Ascending aorta (tissue), 2 donors: ENCODE results near the gene GJD4. TPM values are rescaled to one million over a fixed set of nuclear protein-coding genes. Genes with fewer than 3 reads are reported as not detected.

Experiments
- DNase-seq, 2 donors: peaks; one replicate each; pipeline ENCODE4 v3.0.0-alpha.2; 2019; ENCODE audit warnings: low spot score in 2 of 2
- H3K27ac ChIP-seq, 2 donors: fragments of 200-600 bp; sonication (generic); one replicate each; pipeline ENCODE4 v1.5.1; 2016 to 2017; ENCODE audit warnings: mild to moderate bottlenecking in 1 of 2
- H3K27me3 ChIP-seq: fragments of 200-600 bp; sonication (generic); one replicate; pipeline ENCODE4 v1.5.1; 2017
- H3K36me3 ChIP-seq, 2 donors: fragments of 200-600 bp; sonication (generic); one replicate each; pipeline ENCODE4 v1.5.1; 2016
- H3K4me1 ChIP-seq, 2 donors: fragments of 200-600 bp; sonication (generic); one replicate each; pipeline ENCODE4 v1.5.1; 2016 to 2017; ENCODE audit warnings: mild to moderate bottlenecking in 1 of 2
- H3K4me3 ChIP-seq, 2 donors: fragments of 200-600 bp; sonication (generic); one replicate each; pipeline ENCODE4 v1.5.1; 2016 to 2017; ENCODE audit warnings: mild to moderate bottlenecking in 1 of 2
- H3K9me3 ChIP-seq, 2 donors: fragments of 200-600 bp; sonication (generic); one replicate each; pipeline ENCODE4 v1.5.1; 2016
- intact Hi-C: fragments of 100-400 bp; cut with DNase I; formaldehyde crosslinking; loops from one replicate; pipeline ENCODE4 v1.15.1; 2023
- total RNA-seq: library from RNA; depleted of rRNA; stranded (reverse); fragments of >200 nt; gene quantifications from one replicate; pipeline ENCODE4 v1.1.0, GENCODE V29; 2016
- TF ChIP-seq, protein P1 (sequence below), 3 experiments: fragments of 200-600 bp in 2 of 3; fragments of 450-650 bp in 1 of 3; sonication (generic) in 2 of 3; IDR thresholded peaks; one replicate each; pipeline ENCODE4 v1.5.1; 2016 to 2019; ENCODE audit warnings: antibody characterized with exemption in 3 of 3, mild to moderate bottlenecking in 1 of 3, moderate library complexity in 1 of 3

GJD4 gene
- total RNA-seq, 1 donor from 2014 or later = not detected

DNA sequence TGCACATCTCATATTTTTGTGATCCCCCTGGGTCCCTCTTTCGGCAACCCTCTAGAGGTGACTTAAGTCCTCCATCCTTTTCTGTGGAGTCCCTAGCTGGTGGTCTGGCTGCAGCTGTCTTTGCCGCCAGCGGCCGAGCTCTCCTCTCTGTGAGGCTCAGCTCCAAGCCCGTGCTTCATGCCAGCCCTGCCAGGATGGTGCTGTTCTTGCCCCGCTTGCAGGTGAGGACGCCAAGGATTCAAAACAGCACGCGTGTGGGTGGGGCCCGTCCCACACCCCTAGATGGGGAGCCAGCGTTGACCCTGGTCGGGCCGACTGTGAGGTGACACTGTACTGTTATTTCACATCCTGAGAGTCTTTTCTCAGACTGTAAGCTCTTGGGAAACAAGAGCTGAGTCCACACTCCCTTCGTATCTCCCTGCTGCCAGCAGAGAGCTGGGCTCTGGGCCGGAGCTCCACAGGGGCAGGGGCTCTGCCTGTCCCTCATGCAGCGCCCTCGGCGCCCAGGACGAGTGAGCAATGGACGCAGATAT is 36.6 kb upstream of the GJD4 start:
- no peak overlapping the region for H3K27ac ChIP-seq
- intact Hi-C loops = loop anchor here (10.0 kb wide), 2 partner anchors 324 to 444 kb away; partner anchors contain the start of gene CREM
- peaks cover 12 to 32% of the 10 kb centered on the region in 2 donors for H3K36me3 ChIP-seq
- H3K4me3 ChIP-seq = no peak overlapping the region
- H3K4me1 ChIP-seq = peaks cover 0 to 22% of the 10 kb centered on the region in 2 donors
- no peak for DNase-seq
- TF ChIP-seq, protein P1, sequence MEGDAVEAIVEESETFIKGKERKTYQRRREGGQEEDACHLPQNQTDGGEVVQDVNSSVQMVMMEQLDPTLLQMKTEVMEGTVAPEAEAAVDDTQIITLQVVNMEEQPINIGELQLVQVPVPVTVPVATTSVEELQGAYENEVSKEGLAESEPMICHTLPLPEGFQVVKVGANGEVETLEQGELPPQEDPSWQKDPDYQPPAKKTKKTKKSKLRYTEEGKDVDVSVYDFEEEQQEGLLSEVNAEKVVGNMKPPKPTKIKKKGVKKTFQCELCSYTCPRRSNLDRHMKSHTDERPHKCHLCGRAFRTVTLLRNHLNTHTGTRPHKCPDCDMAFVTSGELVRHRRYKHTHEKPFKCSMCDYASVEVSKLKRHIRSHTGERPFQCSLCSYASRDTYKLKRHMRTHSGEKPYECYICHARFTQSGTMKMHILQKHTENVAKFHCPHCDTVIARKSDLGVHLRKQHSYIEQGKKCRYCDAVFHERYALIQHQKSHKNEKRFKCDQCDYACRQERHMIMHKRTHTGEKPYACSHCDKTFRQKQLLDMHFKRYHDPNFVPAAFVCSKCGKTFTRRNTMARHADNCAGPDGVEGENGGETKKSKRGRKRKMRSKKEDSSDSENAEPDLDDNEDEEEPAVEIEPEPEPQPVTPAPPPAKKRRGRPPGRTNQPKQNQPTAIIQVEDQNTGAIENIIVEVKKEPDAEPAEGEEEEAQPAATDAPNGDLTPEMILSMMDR (IDR thresholded peaks at IDR 0.05) = no peak
- H3K27me3 ChIP-seq = no peaks in the 10 kb centered on the region
- no peaks in the 10 kb centered on the region for H3K9me3 ChIP-seq

DNA sequence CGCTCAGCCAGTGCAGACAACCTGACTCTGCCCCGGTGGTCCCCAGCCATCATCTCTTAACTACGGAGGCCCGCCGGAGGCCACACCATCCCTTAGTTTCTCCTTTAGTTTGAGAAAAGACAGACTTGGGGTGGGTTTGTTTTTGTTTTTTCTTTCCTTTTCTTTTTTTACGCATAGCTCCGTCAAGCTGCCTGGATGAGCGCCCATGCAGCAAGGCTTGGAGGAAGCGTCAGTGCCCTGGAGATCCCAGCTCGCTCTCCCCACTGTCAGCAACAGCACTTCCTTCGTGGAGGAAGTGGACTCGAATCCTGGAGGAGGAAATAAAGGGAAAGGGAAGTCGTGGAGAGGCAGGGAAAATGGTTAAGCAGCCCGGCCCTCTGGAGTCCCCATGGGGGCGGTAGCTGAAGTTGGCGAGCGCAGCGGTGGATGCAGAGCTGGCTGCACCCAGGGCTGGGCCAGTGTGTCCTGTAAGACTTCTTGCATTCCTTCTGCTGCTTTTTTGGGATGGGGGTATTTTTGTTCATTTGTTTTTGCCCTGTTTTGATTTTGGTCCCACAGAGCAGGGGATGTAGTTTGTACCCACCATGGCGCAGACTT is 35.9 kb upstream of the GJD4 start:
- no peak overlapping the region for H3K27ac ChIP-seq
- no peak for DNase-seq
- TF ChIP-seq, protein P1 (IDR thresholded peaks at IDR 0.05) = no peak
- H3K4me3 ChIP-seq = no peak overlapping the region
- peaks cover 12 to 36% of the 10 kb centered on the region in 2 donors for H3K36me3 ChIP-seq
- H3K27me3 ChIP-seq = no peaks in the 10 kb centered on the region
- intact Hi-C loops = loop anchor here (10.0 kb wide), 2 partner anchors 324 to 444 kb away; partner anchors contain the start of gene CREM
- no peaks in the 10 kb centered on the region for H3K9me3 ChIP-seq
- peaks cover 0 to 20% of the 10 kb centered on the region in 2 donors for H3K4me1 ChIP-seq

DNA sequence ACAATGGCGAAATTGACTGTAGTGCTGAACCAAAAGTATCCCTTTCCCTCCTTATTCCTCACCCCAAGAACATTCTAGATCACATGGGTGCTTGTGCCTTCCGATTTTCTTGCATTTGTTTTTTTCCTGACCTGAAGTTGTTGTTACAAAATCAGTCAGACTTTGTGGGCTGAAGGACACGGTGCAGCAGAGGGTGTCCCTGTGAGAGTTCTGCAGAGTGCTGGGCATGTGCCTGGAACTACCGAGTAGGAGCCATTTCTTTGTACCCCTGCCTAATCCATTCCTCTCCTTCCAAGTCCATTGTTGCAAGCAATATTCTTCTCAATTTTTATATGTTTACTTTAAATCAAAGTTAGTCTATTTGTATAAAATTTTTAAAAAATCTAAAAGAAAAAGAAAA is 35.3 kb upstream of the GJD4 start:
- Histone ChIP-seq H3K36me3 (peaks cover 12 to 36% of the 10 kb centered on the region in 2 donors), H3K27ac (no peak overlapping the region), H3K4me3 (no peak overlapping the region), H3K9me3 (no peaks in the 10 kb centered on the region), H3K4me1 (peaks cover 0 to 14% of the 10 kb centered on the region in 2 donors), H3K27me3 (no peaks in the 10 kb centered on the region)
- intact Hi-C loops = loop anchor here (10.0 kb wide), 2 partner anchors 325 to 445 kb away; partner anchors contain the start of gene CREM
- TF ChIP-seq, protein P1 (IDR thresholded peaks at IDR 0.05) = no peak
- no peak for DNase-seq

DNA sequence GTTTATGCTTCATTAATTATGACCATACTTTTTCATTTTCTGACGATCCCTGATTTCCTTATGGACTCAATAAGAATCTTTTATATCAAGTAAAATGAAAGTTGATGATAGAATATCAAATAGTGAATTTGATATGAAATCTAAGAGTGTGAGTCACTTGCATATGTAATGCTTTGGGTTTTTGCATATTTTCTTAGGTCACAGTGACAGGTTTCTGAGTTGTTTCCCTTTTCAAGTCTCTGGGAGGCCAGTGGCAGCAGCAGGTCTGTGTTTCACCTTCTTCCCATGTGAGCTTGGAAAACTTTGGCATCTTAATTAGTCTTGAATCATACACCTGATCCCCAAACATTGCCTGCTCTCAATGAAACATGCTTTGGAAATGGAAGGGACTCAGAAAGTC is 34.7 kb upstream of the GJD4 start:
- H3K36me3 ChIP-seq = peaks cover 12 to 36% of the 10 kb centered on the region in 2 donors
- H3K27ac ChIP-seq = no peak overlapping the region
- peaks cover 0 to 9% of the 10 kb centered on the region in 2 donors for H3K4me1 ChIP-seq
- DNase-seq = no peak
- H3K27me3 ChIP-seq = no peaks in the 10 kb centered on the region
- intact Hi-C loops = no loop called here
- TF ChIP-seq, protein P1 (IDR thresholded peaks at IDR 0.05) = no peak
- H3K9me3 ChIP-seq = no peaks in the 10 kb centered on the region
- H3K4me3 ChIP-seq = no peak overlapping the region

DNA sequence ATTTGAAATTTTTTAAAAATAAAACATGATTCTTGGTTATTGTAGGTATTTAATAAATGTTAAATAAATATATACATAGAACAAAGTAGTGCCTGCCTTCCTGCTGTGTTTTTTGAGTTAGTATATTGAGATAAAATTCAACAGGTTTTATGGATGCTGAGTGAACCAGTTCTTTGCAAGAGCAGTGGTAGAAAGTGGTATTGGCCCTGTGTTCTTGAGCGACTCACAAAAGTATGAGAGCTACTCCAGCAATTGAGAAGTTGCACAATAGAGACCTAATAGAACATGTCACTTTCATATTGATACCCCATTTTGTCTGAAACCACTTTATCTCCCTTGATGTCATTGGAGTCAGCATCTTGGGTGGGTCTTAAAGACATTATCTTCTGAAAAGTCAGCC is 32.6 kb upstream of the GJD4 start:
- DNase-seq = no peak
- Histone ChIP-seq H3K36me3 (peaks cover 14 to 27% of the 10 kb centered on the region in 2 donors), H3K9me3 (no peaks in the 10 kb centered on the region), H3K27me3 (no peaks in the 10 kb centered on the region), H3K4me3 (no peak overlapping the region), H3K27ac (no peak overlapping the region), H3K4me1 (no peaks in the 10 kb centered on the region)
- intact Hi-C loops = no loop called here
- TF ChIP-seq, protein P1 (IDR thresholded peaks at IDR 0.05) = no peak
